Endothelial cell of umbilical vein (primary cell): ENCODE results near the gene SLC5A10. TPM values are rescaled to one million over a fixed set of nuclear protein-coding genes. Genes with fewer than 3 reads are reported as not detected.

Experiments used
- BruUV-seq: library from RNA; stranded (reverse); fragments of 400-500 nt; replicated peaks from 2 replicates; lab custom pipeline; 2021; lab: Mats Ljungman, UMichigan
- CTCF ChIA-PET: fragments of 300-600, 350-600 bp; sonication (Branson Sonifier 250); formaldehyde crosslinking; loops from one replicate; lab custom pipeline; 2021; ENCODE audit warnings: antibody characterized with exemption, inconsistent platforms; lab: Charles Lee
- POLR2A ChIA-PET: fragments of 300-600, 350-600 bp; sonication (Branson Sonifier 250); formaldehyde crosslinking; loops from one replicate; lab custom pipeline; 2021; ENCODE audit warnings: antibody characterized with exemption, inconsistent platforms; lab: Charles Lee
- DNase-seq: peaks from one replicate; pipeline ENCODE4 v3.0.0-alpha.2; 2011; ENCODE audit warnings: low read depth, low spot score
- FAIRE-seq: peaks from 2 replicates; lab custom pipeline; 2011; peaks lifted over from hg19 to GRCh38; lab: Jason Lieb, UNC
- H2AFZ ChIP-seq: 2 replicates; pipeline ENCODE4 v1.6.0; 2012; ENCODE audit warnings: low read depth, low read length, control low read depth, inconsistent platforms
- H3K27ac ChIP-seq: 2 replicates; pipeline ENCODE4 v1.5.1; 2011; ENCODE audit warnings: low read depth, mild to moderate bottlenecking, control low read depth, low read length, moderate library complexity; ENCODE audit not compliant: insufficient read depth
- H3K27me3 ChIP-seq, 2 experiments: 2 replicates each; pipeline versions ENCODE4 v1.6.0 to v1.6.1; 2011; ENCODE audit warnings: low read length in 2 of 2, mixed read lengths in 1 of 2; ENCODE audit not compliant: control insufficient read depth in 2 of 2, insufficient read depth in 2 of 2
- H3K36me3 ChIP-seq, 2 experiments: 2 replicates in 1 of 2; 3 replicates in 1 of 2; pipeline ENCODE4 v1.5.1; 2011; ENCODE audit warnings: low read length in 2 of 2, mild to moderate bottlenecking in 1 of 2, moderate library complexity in 1 of 2; ENCODE audit not compliant: control insufficient read depth in 2 of 2, insufficient read depth in 2 of 2; ENCODE audit errors: extremely low read depth in 1 of 2
- H3K4me1 ChIP-seq: 3 replicates; pipeline ENCODE4 v1.5.1; 2011; ENCODE audit warnings: mild to moderate bottlenecking, low read length; ENCODE audit not compliant: control insufficient read depth, insufficient read depth; ENCODE audit errors: extremely low read depth
- H3K4me2 ChIP-seq: 2 replicates; pipeline ENCODE4 v1.6.1; 2011; ENCODE audit warnings: low read length, control low read depth, mixed read lengths; ENCODE audit not compliant: insufficient read depth
- H3K4me3 ChIP-seq, 3 experiments: fragments of 200-600 bp in 1 of 3; sonication (generic), shearing (Covaris generic) in 1 of 3; replicated peaks in 1 of 3; 2 replicates each; pipeline ENCODE4 v1.5.1; 2011 to 2016; ENCODE audit warnings: control low read depth in 3 of 3, low read length in 3 of 3, mild to moderate bottlenecking in 2 of 3, inconsistent platforms in 1 of 3, low read depth in 1 of 3, moderate library complexity in 1 of 3; ENCODE audit not compliant: insufficient read depth in 1 of 3
- H3K79me2 ChIP-seq: 2 replicates; pipeline ENCODE4 v1.6.0; 2012; ENCODE audit warnings: low read length, inconsistent platforms; ENCODE audit not compliant: control insufficient read depth, insufficient read depth
- H3K9ac ChIP-seq: replicated peaks from 2 replicates; pipeline ENCODE3; 2011; ENCODE audit warnings: low read length, control low read depth; ENCODE audit not compliant: insufficient read depth; ENCODE audit errors: extremely low read depth
- H3K9me1 ChIP-seq: replicated peaks from 3 replicates; pipeline ENCODE4 v1.6.0; 2011; ENCODE audit warnings: mild to moderate bottlenecking, low read length; ENCODE audit not compliant: control insufficient read depth, insufficient read depth; ENCODE audit errors: extremely low read depth
- H3K9me3 ChIP-seq: replicated peaks from 2 replicates; pipeline ENCODE4 v1.5.1; 2012; ENCODE audit warnings: low read length, inconsistent platforms; ENCODE audit not compliant: control insufficient read depth, insufficient read depth
- H4K20me1 ChIP-seq: replicated peaks from 2 replicates; pipeline ENCODE3; 2011; ENCODE audit warnings: mild to moderate bottlenecking, low read length; ENCODE audit not compliant: control insufficient read depth, insufficient read depth; ENCODE audit errors: extremely low read depth
- EZH2 ChIP-seq: IDR thresholded peaks from 2 replicates; pipeline ENCODE4 v1.6.1; 2012; ENCODE audit warnings: borderline replicate concordance, low read depth, mild to moderate bottlenecking, moderate library complexity, low read length, inconsistent platforms; ENCODE audit not compliant: severe bottlenecking
- FOS ChIP-seq: IDR thresholded peaks from 2 replicates; pipeline ENCODE4 v1.6.1; 2011; ENCODE audit warnings: mild to moderate bottlenecking, low read length, moderate library complexity, borderline replicate concordance; ENCODE audit not compliant: insufficient read depth
- GATA2 ChIP-seq: IDR thresholded peaks from 2 replicates; pipeline ENCODE4 v1.7.0; 2011; ENCODE audit warnings: low read depth, mild to moderate bottlenecking, moderate library complexity, mixed read lengths, low read length; ENCODE audit not compliant: insufficient read length, insufficient read depth
- JUN ChIP-seq: IDR thresholded peaks from 2 replicates; pipeline ENCODE4 v1.6.1; 2011; ENCODE audit warnings: borderline replicate concordance, low read depth; ENCODE audit not compliant: insufficient read length, insufficient read depth
- MYC ChIP-seq: IDR thresholded peaks from one replicate; pipeline ENCODE4 v1.6.1; 2011; ENCODE audit warnings: mild to moderate bottlenecking, low read depth, low read length
- POLR2A ChIP-seq: IDR thresholded peaks from 2 replicates; pipeline ENCODE4 v1.6.1; 2012; ENCODE audit warnings: low read depth, mild to moderate bottlenecking, control low read depth, low read length
- POLR2AphosphoS5 ChIP-seq: IDR thresholded peaks from 2 replicates; pipeline ENCODE4 v1.6.1; 2012; ENCODE audit warnings: low read depth, mild to moderate bottlenecking, control low read depth, low read length, moderate library complexity; ENCODE audit not compliant: insufficient read depth
- dilution Hi-C: fragments of 300-500 bp; cut with MboI; formaldehyde crosslinking; loops from one replicate; pipeline ENCODE4 v1.15.0; 2019; ENCODE audit warnings: low sequenced_read_pairs; ENCODE audit not compliant: extremely low pct_ligation_motif_present
- intact Hi-C: fragments of 100-400 bp; cut with micrococcal nuclease; formaldehyde crosslinking; loops from one replicate; pipeline ENCODE4 v1.10.0; 2022
- polyA plus RNA-seq, 4 experiments: library from polyadenylated mRNA; depleted of rRNA in 3 of 4; stranded (reverse) in 3 of 4; unstranded in 1 of 4; fragments of >200 nt; gene quantifications; 2 replicates each; pipeline versions ENCODE4 v1.2.1 to v1.2.3, GENCODE V29; 2011 to 2012; ENCODE audit warnings: missing spikeins in 1 of 4
- total RNA-seq: library from RNA; stranded (reverse); gene quantifications from 2 replicates; pipeline ENCODE4 v1.2.3, GENCODE V29; 2021
- TF ChIP-seq, protein P1 (sequence below): IDR thresholded peaks from 2 replicates; pipeline ENCODE4 v1.6.1; 2011; ENCODE audit not compliant: insufficient read depth, insufficient read length
- TF ChIP-seq, protein P2 (sequence below), 2 donors: IDR thresholded peaks; 1 replicate in 1 of 2; 2 replicates in 1 of 2; pipeline ENCODE4 v1.5.1; 2011; ENCODE audit warnings: low read length in 2 of 2, mild to moderate bottlenecking in 2 of 2, moderate library complexity in 2 of 2, control low read depth in 1 of 2, inconsistent platforms in 1 of 2, low read depth in 1 of 2; ENCODE audit not compliant: insufficient read depth in 1 of 2; ENCODE audit errors: extremely low read depth in 1 of 2

SLC5A10 gene
- total and polyA plus RNA-seq, 2 donors (not counting 3 experiments of a cell fraction or from before 2014, with no cell fraction given), result not detected

DNA sequence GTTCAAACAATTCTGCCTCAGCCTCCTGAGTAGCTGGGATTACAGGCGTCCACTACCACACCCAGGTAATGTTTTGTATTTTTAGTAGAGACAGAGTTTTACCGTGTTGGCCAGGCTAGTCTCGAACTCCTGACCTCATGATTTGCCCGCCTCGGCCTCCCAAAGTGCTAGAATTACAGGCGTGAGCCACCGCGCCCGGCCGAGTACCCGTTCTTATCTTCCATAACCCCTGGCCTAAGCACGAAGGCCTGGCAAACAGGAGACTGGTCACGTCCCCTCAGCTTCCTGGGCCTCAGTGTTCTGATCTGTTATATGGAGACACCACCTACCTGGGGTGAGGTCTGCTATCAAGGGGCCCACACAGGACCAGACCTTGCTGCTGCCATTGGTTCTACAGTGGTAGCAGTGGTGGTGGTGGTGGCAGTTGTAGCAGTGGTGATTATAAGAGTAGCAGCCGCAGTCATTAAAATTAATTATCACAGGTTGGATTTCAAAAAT, 1.3 kb downstream of the SLC5A10 start:
- H3K4me1 ChIP-seq, result no peaks in the 10 kb centered on the region
- peaks cover 0 to 8% of the 10 kb centered on the region in 2 experiments for H3K27me3 ChIP-seq
- H3K9me1 ChIP-seq, result no peaks in the 10 kb centered on the region
- H3K9me3 ChIP-seq, result no peaks in the 10 kb centered on the region
- ChIA-PET POLR2A (no interaction called here), CTCF (interaction anchor here (0.7 to 1.7 kb wide), 2 partner anchors 8 to 10 kb away, joined by 3 to 9 read pairs; no protein-coding TSS in a partner anchor)
- H3K9ac ChIP-seq, result no peak overlapping the region
- H2AFZ ChIP-seq, result no peak overlapping the region
- dilution Hi-C loops (no loop called here), intact Hi-C loops (no loop called here)
- no TSS peak for BruUV-seq
- H3K27ac ChIP-seq, result no peak overlapping the region
- DNase-seq (no peak), FAIRE-seq (no peak)
- no peaks in the 10 kb centered on the region for H3K36me3 ChIP-seq
- no peaks in the 10 kb centered on the region for H3K79me2 ChIP-seq
- TF ChIP-seq POLR2AphosphoS5 (no peak), FOS (no peak), POLR2A (no peak)
- H4K20me1 ChIP-seq, result no peaks in the 10 kb centered on the region
- H3K4me2 ChIP-seq, result no peak overlapping the region
- no peak overlapping the region for H3K4me3 ChIP-seq

DNA sequence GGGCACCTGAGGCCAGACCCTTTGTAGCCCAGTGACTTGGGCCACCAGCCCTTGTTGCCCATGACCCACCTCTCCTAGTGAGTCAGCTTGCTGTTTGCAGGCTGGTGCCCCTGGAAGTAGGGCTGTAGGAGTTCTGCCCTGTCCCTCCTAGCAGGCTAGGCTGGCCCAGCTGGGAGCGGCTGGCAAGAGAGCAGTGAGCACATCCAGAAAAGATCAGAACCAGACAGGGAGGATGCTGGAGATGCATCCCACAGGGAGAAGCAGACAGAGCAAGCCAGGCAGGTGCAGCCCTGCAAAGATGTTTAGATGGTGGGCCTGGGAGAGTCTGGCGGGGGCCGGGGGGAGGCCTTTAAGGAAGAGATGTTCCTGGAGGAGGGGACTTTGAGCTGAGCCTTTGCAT, 2.4 kb downstream of the SLC5A10 start:
- H2AFZ ChIP-seq, result no peak overlapping the region
- H3K27ac ChIP-seq, result no peak overlapping the region
- H3K9me1 ChIP-seq, result no peaks in the 10 kb centered on the region
- POLR2A ChIA-PET, result no interaction called here
- no peak overlapping the region for H3K4me2 ChIP-seq
- CTCF ChIA-PET, result interaction anchor here (0.6 to 1.4 kb wide), 2 partner anchors 44 to 53 kb away, joined by 4 to 5 read pairs; no protein-coding TSS in a partner anchor
- no peak for FAIRE-seq
- DNase-seq, result no peak
- no peak overlapping the region for H3K4me3 ChIP-seq
- no peaks in the 10 kb centered on the region for H4K20me1 ChIP-seq
- dilution Hi-C loops (no loop called here), intact Hi-C loops (no loop called here)
- no peak overlapping the region for H3K9ac ChIP-seq
- no peaks in the 10 kb centered on the region for H3K36me3 ChIP-seq
- H3K9me3 ChIP-seq, result no peaks in the 10 kb centered on the region
- BruUV-seq, result no TSS peak
- peaks cover 0 to 8% of the 10 kb centered on the region in 2 experiments for H3K27me3 ChIP-seq
- H3K4me1 ChIP-seq, result no peaks in the 10 kb centered on the region
- H3K79me2 ChIP-seq, result no peaks in the 10 kb centered on the region
- TF ChIP-seq GATA2 (no peak), POLR2AphosphoS5 (no peak), MYC (no peak), JUN (no peak), EZH2 (no peak), POLR2A (no peak), FOS (no peak)
- TF ChIP-seq, protein P1, sequence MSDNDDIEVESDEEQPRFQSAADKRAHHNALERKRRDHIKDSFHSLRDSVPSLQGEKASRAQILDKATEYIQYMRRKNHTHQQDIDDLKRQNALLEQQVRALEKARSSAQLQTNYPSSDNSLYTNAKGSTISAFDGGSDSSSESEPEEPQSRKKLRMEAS, result no peak
- TF ChIP-seq, protein P2, sequence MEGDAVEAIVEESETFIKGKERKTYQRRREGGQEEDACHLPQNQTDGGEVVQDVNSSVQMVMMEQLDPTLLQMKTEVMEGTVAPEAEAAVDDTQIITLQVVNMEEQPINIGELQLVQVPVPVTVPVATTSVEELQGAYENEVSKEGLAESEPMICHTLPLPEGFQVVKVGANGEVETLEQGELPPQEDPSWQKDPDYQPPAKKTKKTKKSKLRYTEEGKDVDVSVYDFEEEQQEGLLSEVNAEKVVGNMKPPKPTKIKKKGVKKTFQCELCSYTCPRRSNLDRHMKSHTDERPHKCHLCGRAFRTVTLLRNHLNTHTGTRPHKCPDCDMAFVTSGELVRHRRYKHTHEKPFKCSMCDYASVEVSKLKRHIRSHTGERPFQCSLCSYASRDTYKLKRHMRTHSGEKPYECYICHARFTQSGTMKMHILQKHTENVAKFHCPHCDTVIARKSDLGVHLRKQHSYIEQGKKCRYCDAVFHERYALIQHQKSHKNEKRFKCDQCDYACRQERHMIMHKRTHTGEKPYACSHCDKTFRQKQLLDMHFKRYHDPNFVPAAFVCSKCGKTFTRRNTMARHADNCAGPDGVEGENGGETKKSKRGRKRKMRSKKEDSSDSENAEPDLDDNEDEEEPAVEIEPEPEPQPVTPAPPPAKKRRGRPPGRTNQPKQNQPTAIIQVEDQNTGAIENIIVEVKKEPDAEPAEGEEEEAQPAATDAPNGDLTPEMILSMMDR (IDR thresholded peaks at IDR 0.05; ENCODE audit: extremely low read depth in 1 of 2, insufficient read depth in 1 of 2, low read depth in 1 of 2, low read length in 2 of 2), result no peak
